H4 (cell line): ENCODE measurements around the gene BRD4. TPM values are rescaled to one million over a fixed set of nuclear protein-coding genes. Genes with fewer than 3 reads are reported as not detected.
A peak's percentile ranks its signal among the peaks of the same experiment; 100 is the strongest.

Source experiments
- DNase-seq: peaks from one replicate; pipeline ENCODE4 v3.0.0-alpha.2; 2015; ENCODE audit warnings: low spot score
- total RNA-seq: library from RNA; depleted of rRNA; stranded (reverse); fragments of >200 nt; shearing (Covaris generic); gene quantifications from 2 replicates; pipeline ENCODE4 v1.2.3, GENCODE V29; 2014

The BRD4 gene
- total RNA-seq, 1 experiment from 2014 or later: 11.0 TPM

DNA sequence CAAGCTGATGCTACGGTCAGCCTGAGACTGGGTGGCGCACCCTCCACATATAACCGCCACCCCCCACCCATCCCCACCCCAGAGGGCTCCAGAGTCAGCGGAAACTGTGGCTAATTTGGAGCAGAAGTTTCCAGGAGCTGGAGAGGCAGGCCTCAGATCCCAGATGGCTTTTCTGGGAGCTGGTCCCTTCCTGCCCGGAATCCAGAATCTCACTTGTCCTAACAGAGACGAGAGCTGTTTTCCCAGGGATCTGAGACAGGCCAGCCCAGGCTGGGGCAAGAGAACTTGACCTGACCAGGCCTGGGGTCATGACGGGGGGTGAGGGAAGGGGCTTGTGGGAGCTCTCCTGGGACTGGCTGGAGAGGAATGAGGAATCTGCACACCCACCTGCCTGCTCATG is 106.6 kb downstream of the BRD4 start:
- no peak for DNase-seq

DNA sequence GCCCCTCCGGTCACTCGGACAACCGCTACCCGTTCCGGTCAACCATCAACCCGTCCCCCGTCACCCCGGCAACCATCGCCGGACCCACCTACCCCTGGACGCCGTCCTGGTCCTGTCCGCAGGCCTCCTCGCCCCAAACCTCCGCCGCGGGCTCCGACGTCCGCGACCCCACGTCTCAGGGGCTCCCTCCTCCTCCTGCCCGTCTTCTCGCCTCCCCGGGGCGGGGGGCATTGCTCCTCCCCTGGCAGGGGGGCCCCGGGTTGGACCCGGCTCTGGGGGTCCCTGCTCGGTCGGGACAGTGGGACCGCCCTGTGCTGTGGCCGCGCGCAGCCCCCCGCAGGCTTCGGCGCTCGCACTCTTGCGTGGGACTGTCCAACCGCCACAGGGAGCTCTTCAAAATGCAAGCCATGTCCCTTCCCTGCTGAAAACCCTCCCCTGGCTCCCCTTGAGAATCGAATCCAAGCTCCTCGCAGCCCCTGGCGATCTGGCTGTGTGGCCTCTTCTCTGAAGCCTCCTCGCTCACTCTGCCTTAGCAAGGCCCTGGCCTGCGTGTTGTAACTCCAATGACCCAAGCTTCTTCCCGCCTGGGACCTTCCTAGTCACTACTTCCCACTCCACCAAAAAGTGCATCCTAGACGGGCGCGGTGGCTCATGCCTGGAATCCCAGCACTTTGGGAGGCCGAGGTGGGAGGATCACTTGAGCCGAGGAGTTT is 108.5 kb downstream of the BRD4 start:
- no peak for DNase-seq

DNA sequence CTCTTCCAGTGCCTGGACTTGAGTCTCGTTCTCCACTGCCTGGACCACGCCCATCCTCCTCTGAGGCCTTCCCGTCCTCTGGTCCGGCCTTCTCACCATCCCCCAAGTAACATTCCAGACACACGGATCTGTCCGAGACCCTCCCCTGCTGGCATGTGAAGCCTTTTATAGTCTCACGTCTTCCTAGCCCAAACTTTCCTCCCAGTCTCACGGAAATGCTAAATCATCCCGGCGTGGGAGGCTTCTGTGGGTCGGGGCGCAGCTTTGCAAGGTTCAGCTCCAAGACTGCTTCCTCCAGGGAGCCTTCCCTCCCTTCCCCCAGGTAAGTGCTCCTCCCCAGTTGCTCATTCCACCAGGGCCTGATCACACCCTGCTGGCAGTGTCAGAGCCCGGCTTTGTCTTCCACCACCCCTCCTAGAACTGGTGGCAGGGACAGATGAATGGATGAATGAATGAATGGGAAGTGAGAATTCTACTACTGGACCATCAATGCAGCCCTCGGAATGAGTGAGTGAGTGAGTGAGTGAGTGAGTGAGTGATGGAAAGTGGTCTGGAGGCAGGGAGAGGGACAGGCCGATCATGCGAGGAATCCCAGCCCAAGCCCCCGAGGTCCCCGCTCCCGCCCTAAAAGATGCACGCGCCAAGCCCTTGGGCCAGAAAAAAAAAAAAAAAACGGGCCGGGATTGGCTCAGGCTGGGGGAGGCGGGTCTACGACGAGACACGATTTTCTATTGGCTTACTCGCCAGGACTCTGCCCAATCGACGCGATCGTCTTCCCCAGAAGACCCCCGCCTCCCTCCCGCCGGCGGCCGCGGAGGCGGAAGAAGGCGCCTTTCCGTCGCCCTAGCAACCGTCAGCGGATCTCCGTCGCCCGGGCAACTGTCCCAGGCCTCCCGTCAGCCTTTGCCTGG is 109.3 kb downstream of the BRD4 start:
- peak; percentile 92 for DNase-seq

- DNase-seq: no peak
These were observed 111.5 kb downstream of the BRD4 start for GRCh38 chr19:15220833-15221232.

GRCh38 chr19:15218501-15218900 is 113.8 kb downstream of the BRD4 start:
- no peak for DNase-seq

DNA sequence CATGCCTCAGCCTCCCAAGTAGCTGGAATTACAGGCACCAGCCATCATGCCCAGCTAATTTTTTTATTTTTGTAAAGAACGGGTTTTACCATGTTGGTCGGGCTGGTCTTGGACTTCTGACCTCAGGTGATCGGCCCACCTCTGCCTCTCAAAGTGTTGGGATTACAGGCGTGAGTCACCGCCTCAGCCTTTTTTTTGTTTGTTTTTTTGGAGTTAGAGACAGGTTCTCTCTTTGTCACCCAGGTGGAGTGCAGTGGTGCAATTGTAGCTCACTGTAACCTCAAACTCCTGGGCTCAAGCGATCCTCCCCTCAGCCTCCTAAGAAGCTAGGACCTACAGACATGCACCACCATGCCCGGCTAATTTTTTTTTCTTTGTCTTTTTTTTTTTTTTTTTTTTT is 116.0 kb downstream of the BRD4 start:
- DNase-seq: no peak

DNA sequence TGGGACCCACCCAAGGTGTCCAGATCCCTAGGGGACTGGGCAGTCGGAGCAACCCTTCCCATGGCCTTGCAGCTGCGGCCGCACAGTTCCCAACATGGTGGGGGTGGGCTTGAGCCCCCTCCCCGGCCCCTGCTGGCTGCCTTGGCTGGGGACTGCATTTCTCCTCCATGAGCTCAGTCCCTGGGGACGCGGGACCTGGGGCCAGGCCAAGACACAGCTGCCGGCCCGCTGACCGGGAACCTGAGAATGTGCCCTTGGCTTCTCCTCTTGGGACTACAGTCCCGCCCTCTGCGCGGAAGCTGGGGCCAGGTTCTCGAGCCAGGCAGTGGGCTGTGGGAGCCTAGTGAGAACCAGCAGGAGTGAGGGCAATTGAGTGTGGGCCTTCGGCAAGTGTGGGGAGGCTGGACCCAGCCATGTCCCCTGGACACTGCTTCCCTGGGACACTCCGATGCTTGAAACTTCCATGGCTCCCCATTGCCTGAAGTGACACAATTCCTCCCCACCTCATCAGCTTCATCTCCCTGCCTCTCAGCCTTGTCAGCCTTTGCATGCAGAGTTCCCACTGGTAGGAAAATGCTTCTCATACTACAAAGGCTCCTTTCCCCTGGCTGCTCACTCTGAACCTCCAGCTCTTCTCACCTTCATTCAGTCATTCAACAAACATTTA is 118.5 kb downstream of the BRD4 start:
- DNase-seq: no peak

GRCh38 chr19:15212711-15213110 is 119.6 kb downstream of the BRD4 start:
- no peak for DNase-seq

DNA sequence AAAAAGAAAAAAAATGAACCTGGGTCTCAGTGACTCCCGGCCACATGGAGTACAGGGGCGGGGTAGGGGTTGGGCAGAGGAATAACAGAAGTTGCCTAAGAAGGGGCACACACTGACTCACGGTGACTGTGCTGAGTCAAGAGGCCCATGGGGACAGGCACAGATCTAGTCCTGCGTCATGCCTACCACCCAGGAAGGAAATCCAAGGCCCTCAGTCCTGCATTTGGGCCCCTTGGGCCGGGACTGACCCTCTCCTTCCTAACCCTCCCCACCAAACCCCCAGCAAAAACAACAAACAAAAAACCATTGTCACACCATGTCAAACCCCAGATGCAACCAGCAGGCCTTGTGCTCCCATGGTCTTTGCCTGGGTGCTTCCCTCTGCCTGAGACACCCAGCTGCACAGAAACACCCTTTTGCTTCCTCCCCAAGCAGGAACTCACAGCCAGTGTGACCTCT is 122.0 kb downstream of the BRD4 start:
- DNase-seq: peak; percentile 92

- no peak for DNase-seq
These were observed 130.8 kb downstream of the BRD4 start for GRCh38 chr19:15201374-15202023.

DNA sequence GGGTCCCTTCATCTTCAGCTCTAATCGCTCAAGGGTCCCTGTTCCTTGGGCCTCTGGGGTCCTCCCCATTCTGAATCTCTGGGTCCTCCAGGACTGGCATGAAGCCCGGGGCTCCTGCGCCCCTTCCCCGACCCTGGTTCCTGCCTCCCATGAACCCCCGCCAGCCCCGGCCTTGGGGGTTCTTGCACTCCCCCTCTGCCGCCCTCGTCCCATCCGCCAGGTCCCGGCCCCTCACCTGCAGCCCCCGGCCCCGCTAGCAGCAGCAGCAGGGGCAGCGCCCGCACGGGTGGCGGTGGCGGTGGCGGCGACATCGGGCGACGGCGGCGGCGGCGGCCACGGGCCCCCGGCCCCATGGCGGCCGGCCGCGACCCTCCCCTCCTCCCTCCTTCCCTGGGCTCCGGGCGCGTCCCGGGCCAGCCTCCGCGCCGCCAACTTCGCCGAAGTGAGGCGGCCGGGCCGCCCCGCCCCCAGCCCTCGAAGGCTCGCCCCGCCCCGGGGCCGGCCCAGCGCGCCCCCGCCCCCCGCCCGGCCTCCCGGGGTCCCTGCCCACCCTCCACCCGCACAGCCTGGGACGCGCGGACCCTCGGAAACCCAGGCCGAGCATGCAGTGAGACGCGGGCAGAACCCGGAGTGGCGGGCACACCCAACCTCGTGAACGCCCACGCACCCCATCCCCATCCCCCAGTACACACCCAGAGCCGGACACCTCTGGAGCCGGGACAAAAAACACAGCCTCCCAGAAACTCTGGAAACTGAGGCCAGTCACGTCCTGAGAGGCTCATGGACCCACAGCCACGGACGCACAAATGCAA is 131.6 kb downstream of the BRD4 start, which contains the start of gene NOTCH3:
Gene NOTCH3, minus strand, starts transcription at position 443 of the 812 bp plus-strand sequence. Its CDS starts 90 bp downstream, at position 353.
- DNase-seq: no peak

DNA sequence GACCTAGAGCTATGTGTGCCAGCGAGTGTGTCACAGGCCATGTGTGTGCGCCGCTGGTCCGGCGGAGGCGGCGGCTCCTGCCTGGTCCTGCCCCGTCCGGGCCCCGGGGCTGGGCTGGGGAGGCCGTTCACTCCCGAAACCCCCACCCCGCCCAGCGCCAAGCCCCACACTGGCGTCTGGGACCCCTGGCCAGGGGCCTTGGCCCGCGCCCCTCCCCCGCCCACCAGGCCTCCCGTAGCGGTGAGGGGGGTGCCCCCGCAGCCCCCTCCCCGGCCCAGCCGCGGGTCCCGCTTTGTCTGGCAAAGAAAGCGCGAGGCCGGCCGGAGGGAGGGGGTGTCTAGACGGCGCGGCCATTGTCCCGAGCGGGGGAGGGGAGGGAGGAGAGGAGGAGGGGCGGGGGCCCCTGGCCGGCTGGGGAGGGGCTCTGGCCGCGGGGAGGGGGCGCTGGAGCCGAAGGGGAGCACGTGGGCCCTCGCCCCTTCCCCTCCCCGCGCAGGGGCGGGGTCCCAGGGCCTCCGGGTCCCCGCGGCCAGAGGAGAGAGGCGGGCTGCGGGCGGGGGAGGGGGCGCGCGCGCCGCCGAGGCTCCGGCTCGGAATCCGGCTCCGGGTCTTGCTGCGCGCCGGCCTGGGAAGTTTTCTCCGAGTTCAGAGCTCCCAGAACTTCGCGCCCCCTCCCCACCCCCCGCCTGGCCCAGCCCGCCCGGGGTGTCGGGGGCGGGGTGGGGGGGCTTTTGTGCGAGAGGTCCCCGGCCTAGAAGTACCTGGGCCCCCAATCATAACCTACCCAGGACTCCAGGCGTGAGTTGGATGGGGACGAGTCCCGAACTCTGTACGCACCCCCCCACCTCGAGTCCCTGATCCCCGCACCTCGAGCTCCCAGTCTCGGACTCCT is 132.4 kb downstream of the BRD4 start:
- DNase-seq: no peak

- DNase-seq: no peak
These were observed 133.2 kb downstream of the BRD4 start for GRCh38 chr19:15198951-15199660.

- no peak for DNase-seq
These were observed 134.4 kb downstream of the BRD4 start for GRCh38 chr19:15197942-15198341.

- DNase-seq: no peak
These were observed 134.9 kb downstream of the BRD4 start for GRCh38 chr19:15197275-15197941.

DNA sequence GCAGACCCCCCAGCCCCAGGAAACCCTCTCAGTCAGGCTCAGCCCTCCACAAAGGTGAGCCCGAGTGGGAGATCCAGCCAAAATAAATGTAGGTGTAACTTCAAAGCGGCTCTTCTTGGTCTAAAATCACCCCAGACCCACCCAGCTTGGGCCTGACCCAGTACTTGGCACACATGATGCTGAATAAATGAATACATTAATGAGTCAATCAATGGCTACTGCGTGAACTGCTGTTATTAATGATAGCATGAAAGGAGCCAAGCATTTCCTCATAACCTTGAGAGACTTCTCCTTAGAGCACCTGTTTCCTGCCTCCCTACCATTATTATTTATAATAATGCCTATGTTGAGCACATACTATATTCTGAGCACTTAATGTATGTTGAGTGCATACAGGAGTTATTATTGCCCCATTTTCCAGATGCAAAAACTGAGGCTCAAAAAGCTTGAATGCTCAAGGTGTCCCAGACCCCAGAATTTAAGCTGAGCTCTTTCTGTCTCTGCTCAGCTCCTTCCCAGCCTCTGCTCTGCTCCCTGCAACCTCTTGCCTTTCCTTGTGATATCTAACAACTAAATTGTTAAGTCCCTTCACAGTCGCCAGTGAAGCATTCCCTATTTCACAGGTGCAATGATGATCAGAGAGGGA is 135.9 kb downstream of the BRD4 start:
- DNase-seq: no peak

DNA sequence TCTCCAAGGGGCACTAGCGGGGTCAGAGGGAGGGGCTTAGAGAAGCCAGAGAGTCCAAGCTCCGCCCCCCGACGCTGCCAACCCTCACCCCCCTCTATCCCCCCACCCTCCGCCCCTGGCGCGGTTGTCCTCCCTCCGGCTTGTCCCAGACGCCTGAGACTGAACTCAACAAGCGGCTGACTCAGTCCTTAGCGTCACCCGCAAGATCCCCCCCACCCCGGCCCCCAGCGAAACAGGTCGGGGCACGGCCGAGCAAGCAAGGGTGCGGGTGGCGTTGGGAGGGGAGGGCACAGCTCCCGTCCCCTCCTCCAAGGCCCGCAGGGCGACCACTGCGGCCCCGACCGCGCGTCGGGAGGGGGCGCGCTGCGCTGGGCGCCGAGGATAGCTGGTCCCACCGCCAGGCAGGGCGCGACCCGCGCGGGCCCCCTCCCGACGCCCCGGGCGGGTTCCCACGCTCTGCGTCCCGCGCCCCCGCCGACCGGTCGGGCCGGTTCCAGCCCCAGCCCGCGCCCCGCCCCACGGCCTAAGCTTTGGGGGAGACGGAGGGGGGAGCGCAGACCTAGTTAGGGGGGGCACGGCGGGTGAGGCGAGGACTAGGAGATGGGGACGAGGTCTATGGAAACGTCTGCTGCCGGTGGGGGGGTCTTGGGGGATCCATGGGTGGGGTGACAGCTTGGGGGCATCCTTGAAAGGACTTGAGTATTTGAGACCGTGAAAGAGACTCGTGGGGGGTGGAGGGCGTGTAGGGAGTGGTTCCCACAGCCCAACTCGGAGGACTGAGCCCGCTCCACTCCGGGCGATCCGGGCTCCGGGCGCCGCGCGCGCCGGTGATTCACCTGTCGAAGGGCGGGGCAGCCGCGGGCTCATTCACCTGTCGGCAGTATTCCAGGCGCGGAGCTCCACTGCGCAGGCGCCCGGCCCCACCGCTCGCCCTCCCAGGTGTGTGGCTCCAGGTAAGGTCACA is 136.7 kb downstream of the BRD4 start:
- DNase-seq: peak; percentile 48
